Activated CD8-positive, alpha-beta memory T cell treated with anti-CD3 and anti-CD28 coated beads, Interleukin-2, amount 10 ng/mL, durations not matched to agents 7 days and 5 days (primary cell): ENCODE results near the gene SRSF3. TPM values are rescaled to one million over a fixed set of nuclear protein-coding genes. Genes with fewer than 3 reads are reported as not detected.
"Not testable (repeated sequence)": the region's sequence is repeated elsewhere in the genome, so short reads cannot be mapped to it uniquely, and the experiment has no call there.

Experiments
- ATAC-seq: fragments of 150-1000 bp; cut with Tn5 transposase; one replicate; pipeline ENCODE4 v1.10.0; 2021; ENCODE audit warnings: moderate library complexity
- CTCF ChIA-PET: fragments of 350-600 bp; sonication (Branson Sonifier 250); formaldehyde crosslinking; loops from one replicate; lab custom pipeline; 2021; ENCODE audit warnings: antibody characterized with exemption; lab: Charles Lee
- DNase-seq: peaks from one replicate; pipeline ENCODE4 v3.0.0-alpha.2; 2020
- H3K27ac Mint-ChIP-seq: one replicate; pipeline ENCODE4 v1.8.0; 2021; ENCODE audit warnings: mild to moderate bottlenecking, mixed read lengths
- H3K27me3 Mint-ChIP-seq: one replicate; pipeline ENCODE4 v1.8.0; 2021; ENCODE audit warnings: mixed read lengths
- H3K36me3 Mint-ChIP-seq: one replicate; pipeline ENCODE4 v1.8.0; 2021; ENCODE audit warnings: mild to moderate bottlenecking, mixed read lengths
- H3K4me1 Mint-ChIP-seq: one replicate; pipeline ENCODE4 v1.8.0; 2021; ENCODE audit warnings: mixed read lengths
- H3K4me3 Mint-ChIP-seq: one replicate; pipeline ENCODE4 v1.8.0; 2021; ENCODE audit warnings: mild to moderate bottlenecking, moderate library complexity, mixed read lengths
- H3K9me3 Mint-ChIP-seq: one replicate; pipeline ENCODE4 v1.8.0; 2022; ENCODE audit warnings: low read depth, mixed read lengths
- total RNA-seq, 2 experiments: library from RNA; stranded (reverse); gene quantifications; one replicate each; pipeline ENCODE4 v1.2.3, GENCODE V29; 2021

SRSF3 gene
- total RNA-seq, 2 experiments from 2014 or later, result 416 to 514 TPM

GRCh38 chr6:36636283-36636682, 42.1 kb downstream of the SRSF3 start:
- ATAC-seq (no peak), DNase-seq (no peak)
- H3K4me1 Mint-ChIP-seq, result no peaks in the 10 kb centered on the region
- H3K4me3 Mint-ChIP-seq, result no peak overlapping the region
- no peak overlapping the region for H3K27ac Mint-ChIP-seq
- no peaks in the 10 kb centered on the region for H3K9me3 Mint-ChIP-seq
- no peaks in the 10 kb centered on the region for H3K36me3 Mint-ChIP-seq
- CTCF ChIA-PET, result no interaction called here
- no peaks in the 10 kb centered on the region for H3K27me3 Mint-ChIP-seq

- H3K4me3 Mint-ChIP-seq, result no peak overlapping the region
- H3K36me3 Mint-ChIP-seq, result no peaks in the 10 kb centered on the region
- H3K9me3 Mint-ChIP-seq, result no peaks in the 10 kb centered on the region
- no peak for DNase-seq
- no peak for ATAC-seq
- no peak overlapping the region for H3K27ac Mint-ChIP-seq
- H3K27me3 Mint-ChIP-seq, result no peaks in the 10 kb centered on the region
- H3K4me1 Mint-ChIP-seq, result no peaks in the 10 kb centered on the region
- CTCF ChIA-PET, result no interaction called here
Observed at GRCh38 chr6:36636687-36637418, 42.7 kb downstream of the SRSF3 start.

GRCh38 chr6:36638579-36638978, 44.4 kb downstream of the SRSF3 start:
- H3K27me3 Mint-ChIP-seq, result no peaks in the 10 kb centered on the region
- no peak for DNase-seq
- no peak overlapping the region for H3K4me3 Mint-ChIP-seq
- H3K4me1 Mint-ChIP-seq, result no peaks in the 10 kb centered on the region
- H3K9me3 Mint-ChIP-seq, result no peaks in the 10 kb centered on the region
- no peak overlapping the region for H3K27ac Mint-ChIP-seq
- no peak for ATAC-seq
- no peaks in the 10 kb centered on the region for H3K36me3 Mint-ChIP-seq
- CTCF ChIA-PET, result no interaction called here

GRCh38 chr6:36639171-36639808, 45.1 kb downstream of the SRSF3 start:
- DNase-seq, result no peak
- CTCF ChIA-PET, result interaction anchor here (0.9 to 1.1 kb wide), 2 partner anchors 15 to 24 kb away, joined by 3 to 4 read pairs; no protein-coding TSS in a partner anchor
- H3K27ac Mint-ChIP-seq, result no peak overlapping the region
- H3K4me1 Mint-ChIP-seq, result no peaks in the 10 kb centered on the region
- H3K27me3 Mint-ChIP-seq, result no peaks in the 10 kb centered on the region
- no peak overlapping the region for H3K4me3 Mint-ChIP-seq
- no peak for ATAC-seq
- H3K36me3 Mint-ChIP-seq, result no peaks in the 10 kb centered on the region
- no peaks in the 10 kb centered on the region for H3K9me3 Mint-ChIP-seq

- Mint-ChIP-seq H3K4me3 (no peak overlapping the region), H3K9me3 (no peaks in the 10 kb centered on the region), H3K4me1 (no peaks in the 10 kb centered on the region), H3K27me3 (peaks cover 2% of the 10 kb centered on the region), H3K36me3 (no peaks in the 10 kb centered on the region), H3K27ac (no peak overlapping the region)
- no peak for ATAC-seq
- DNase-seq, result no peak
- CTCF ChIA-PET, result interaction anchor here (1.7 kb wide), 1 partner anchor 117 kb away, joined by 5 read pairs; no protein-coding TSS in a partner anchor
Observed at GRCh38 chr6:36641543-36641942, 47.4 kb downstream of the SRSF3 start.

GRCh38 chr6:36642913-36643817, 49.0 kb downstream of the SRSF3 start:
- Mint-ChIP-seq H3K9me3 (no peaks in the 10 kb centered on the region), H3K4me1 (no peaks in the 10 kb centered on the region), H3K27ac (no peak overlapping the region), H3K36me3 (no peaks in the 10 kb centered on the region), H3K27me3 (peaks cover 5% of the 10 kb centered on the region), H3K4me3 (no peak overlapping the region)
- CTCF ChIA-PET, result interaction anchor here (1.0 to 1.7 kb wide), 4 partner anchors 8 to 122 kb away, joined by 3 to 5 read pairs (median 3); no protein-coding TSS in a partner anchor
- no peak for ATAC-seq
- DNase-seq, result no peak

- ATAC-seq (no peak), DNase-seq (no peak)
- CTCF ChIA-PET, result no interaction called here
- Mint-ChIP-seq H3K27me3 (peaks cover 10% of the 10 kb centered on the region), H3K4me1 (no peaks in the 10 kb centered on the region), H3K36me3 (no peaks in the 10 kb centered on the region), H3K9me3 (no peaks in the 10 kb centered on the region), H3K4me3 (no peak overlapping the region), H3K27ac (no peak overlapping the region)
Observed at GRCh38 chr6:36643977-36644376, 49.8 kb downstream of the SRSF3 start.

GRCh38 chr6:36649086-36649485, 54.9 kb downstream of the SRSF3 start:
- Mint-ChIP-seq H3K27ac (no peak overlapping the region), H3K9me3 (no peaks in the 10 kb centered on the region), H3K4me3 (no peak overlapping the region), H3K27me3 (peaks cover 51% of the 10 kb centered on the region), H3K4me1 (no peaks in the 10 kb centered on the region), H3K36me3 (no peaks in the 10 kb centered on the region)
- CTCF ChIA-PET, result no interaction called here
- DNase-seq, result no peak
- no peak for ATAC-seq

GRCh38 chr6:36649701-36650484, 55.7 kb downstream of the SRSF3 start:
- H3K36me3 Mint-ChIP-seq, result no peaks in the 10 kb centered on the region
- no peaks in the 10 kb centered on the region for H3K9me3 Mint-ChIP-seq
- H3K4me3 Mint-ChIP-seq, result no peak overlapping the region
- H3K27me3 Mint-ChIP-seq, result peaks cover 54% of the 10 kb centered on the region
- H3K4me1 Mint-ChIP-seq, result no peaks in the 10 kb centered on the region
- no peak overlapping the region for H3K27ac Mint-ChIP-seq
- DNase-seq, result no peak
- ATAC-seq, result no peak
- CTCF ChIA-PET, result interaction anchor here (1.6 kb wide), 1 partner anchor 7 kb away, joined by 3 read pairs; no protein-coding TSS in a partner anchor

GRCh38 chr6:36650848-36651478, 56.8 kb downstream of the SRSF3 start:
- DNase-seq (no peak), ATAC-seq (no peak)
- no peak overlapping the region for H3K4me3 Mint-ChIP-seq
- no peaks in the 10 kb centered on the region for H3K36me3 Mint-ChIP-seq
- peaks cover 64% of the 10 kb centered on the region for H3K27me3 Mint-ChIP-seq
- H3K9me3 Mint-ChIP-seq, result no peaks in the 10 kb centered on the region
- CTCF ChIA-PET, result interaction anchor here (1.6 to 2.4 kb wide), 2 partner anchors 8 to 36 kb away, joined by 3 to 7 read pairs; no protein-coding TSS in a partner anchor
- no peak overlapping the region for H3K27ac Mint-ChIP-seq
- no peaks in the 10 kb centered on the region for H3K4me1 Mint-ChIP-seq

- CTCF ChIA-PET, result interaction anchor here (1.6 to 2.4 kb wide), 2 partner anchors 9 to 37 kb away, joined by 3 to 7 read pairs; no protein-coding TSS in a partner anchor
- Mint-ChIP-seq H3K9me3 (no peaks in the 10 kb centered on the region), H3K4me1 (no peaks in the 10 kb centered on the region), H3K4me3 (no peak overlapping the region), H3K27ac (no peak overlapping the region), H3K27me3 (peaks cover 68% of the 10 kb centered on the region), H3K36me3 (no peaks in the 10 kb centered on the region)
- no peak for ATAC-seq
- no peak for DNase-seq
Observed at GRCh38 chr6:36651659-36652379, 57.7 kb downstream of the SRSF3 start.

GRCh38 chr6:36654469-36654868, 60.3 kb downstream of the SRSF3 start:
- CTCF ChIA-PET, H3K36me3 Mint-ChIP-seq, H3K9me3 Mint-ChIP-seq, ATAC-seq, H3K4me3 Mint-ChIP-seq, DNase-seq, H3K27ac Mint-ChIP-seq, H3K4me1 Mint-ChIP-seq: not testable (repeated sequence)
- peaks cover 78% of the 10 kb centered on the region for H3K27me3 Mint-ChIP-seq
